H1 (cell line): ENCODE measurements around the gene DUSP1.

ENCODE experiments used
- CEBPB ChIP-seq: IDR thresholded peaks from 2 replicates; pipeline ENCODE4 v1.6.1; 2012; ENCODE audit warnings: low read depth, low read length
- EGR1 ChIP-seq: IDR thresholded peaks from 2 replicates; pipeline ENCODE4 v1.6.1; 2011; ENCODE audit warnings: low read depth, low read length, borderline replicate concordance
- RFX5 ChIP-seq: IDR thresholded peaks from 2 replicates; pipeline ENCODE4 v1.6.1; 2011; ENCODE audit warnings: low read depth, low read length, improper control_type of control experiment, borderline replicate concordance
- TBP ChIP-seq: IDR thresholded peaks from 2 replicates; pipeline ENCODE4 v1.6.1; 2011; ENCODE audit warnings: low read depth, low read length, improper control_type of control experiment
- TF ChIP-seq, protein P1 (sequence below), 3 experiments: IDR thresholded peaks; 1 replicate in 2 of 3; 2 replicates in 1 of 3; pipeline versions ENCODE4 v1.5.1 to v1.6.1; 2011; ENCODE audit warnings: low read length in 3 of 3, mild to moderate bottlenecking in 3 of 3, inconsistent platforms in 2 of 3, low read depth in 1 of 3, moderate library complexity in 1 of 3; ENCODE audit not compliant: insufficient read depth in 1 of 3; ENCODE audit errors: control extremely low read depth in 1 of 3

DNA sequence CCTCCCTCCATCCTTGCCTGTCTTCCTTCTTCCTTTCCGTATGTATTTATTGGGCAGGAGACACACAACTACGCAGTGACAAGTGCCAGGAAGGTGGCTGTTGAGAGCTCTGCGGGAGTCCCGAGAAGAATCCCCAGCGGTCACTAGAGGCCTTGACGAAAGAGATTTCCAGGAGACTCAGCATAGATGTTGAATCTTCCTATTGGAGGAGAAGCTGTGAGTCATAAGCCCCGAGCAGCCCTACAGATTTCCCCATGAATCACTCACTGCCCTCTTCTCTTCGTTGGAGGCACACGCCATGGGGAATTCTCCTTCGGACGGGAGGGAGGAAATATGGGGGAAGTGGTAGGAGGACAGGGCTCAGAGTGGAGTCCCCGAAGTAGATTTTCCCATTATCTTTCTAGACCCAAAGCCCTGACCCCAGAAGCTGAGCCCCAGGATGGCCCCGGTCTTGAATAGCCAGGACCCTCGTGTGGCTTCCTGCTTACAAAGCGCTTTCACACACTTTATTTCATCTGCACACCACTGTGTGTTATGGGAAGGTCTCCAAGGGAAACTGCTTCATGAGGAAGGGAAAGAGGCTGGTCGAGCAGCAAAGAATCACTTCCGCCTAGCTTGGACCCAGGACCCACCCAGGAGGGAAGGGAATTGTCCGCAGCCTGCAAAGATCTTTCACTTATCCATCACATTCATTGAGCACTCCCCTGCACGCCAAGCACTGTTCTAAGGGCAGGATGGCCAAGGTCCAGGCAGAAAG, 12.7 kb downstream of the DUSP1 start:
- TF ChIP-seq, protein P1, sequence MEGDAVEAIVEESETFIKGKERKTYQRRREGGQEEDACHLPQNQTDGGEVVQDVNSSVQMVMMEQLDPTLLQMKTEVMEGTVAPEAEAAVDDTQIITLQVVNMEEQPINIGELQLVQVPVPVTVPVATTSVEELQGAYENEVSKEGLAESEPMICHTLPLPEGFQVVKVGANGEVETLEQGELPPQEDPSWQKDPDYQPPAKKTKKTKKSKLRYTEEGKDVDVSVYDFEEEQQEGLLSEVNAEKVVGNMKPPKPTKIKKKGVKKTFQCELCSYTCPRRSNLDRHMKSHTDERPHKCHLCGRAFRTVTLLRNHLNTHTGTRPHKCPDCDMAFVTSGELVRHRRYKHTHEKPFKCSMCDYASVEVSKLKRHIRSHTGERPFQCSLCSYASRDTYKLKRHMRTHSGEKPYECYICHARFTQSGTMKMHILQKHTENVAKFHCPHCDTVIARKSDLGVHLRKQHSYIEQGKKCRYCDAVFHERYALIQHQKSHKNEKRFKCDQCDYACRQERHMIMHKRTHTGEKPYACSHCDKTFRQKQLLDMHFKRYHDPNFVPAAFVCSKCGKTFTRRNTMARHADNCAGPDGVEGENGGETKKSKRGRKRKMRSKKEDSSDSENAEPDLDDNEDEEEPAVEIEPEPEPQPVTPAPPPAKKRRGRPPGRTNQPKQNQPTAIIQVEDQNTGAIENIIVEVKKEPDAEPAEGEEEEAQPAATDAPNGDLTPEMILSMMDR (IDR thresholded peaks at IDR 0.05; ENCODE audit: control extremely low read depth in 1 of 3, insufficient read depth in 1 of 3, low read depth in 1 of 3, low read length in 3 of 3) = no peak
- TF ChIP-seq TBP (no peak), EGR1 (no peak), RFX5 (no peak), CEBPB (no peak)
